ENCODE results near the gene FBRSL1. TPM values are rescaled to one million over a fixed set of nuclear protein-coding genes. Genes with fewer than 3 reads are reported as not detected.

FBRSL1 gene
- total and polyA plus RNA-seq, 9 of the 15 experiments (the other 6 are each of a cell fraction or from before 2014, with no cell fraction given), result 0.24 to 129 (median 7.3) TPM

- CTCF ChIA-PET (ENCODE audit: low intra/inter-chr PET ratio), result no interaction called here
- no peaks in the 10 kb centered on the region for H3K36me3 ChIP-seq (ENCODE audit: control insufficient read depth, insufficient read depth, low read length)
- no peaks in the 10 kb centered on the region for H3K9me1 ChIP-seq (ENCODE audit: control insufficient read depth, insufficient read depth, low read length)
- BruUV-seq (replicated peaks), result no TSS peak
- intact Hi-C loops (cut with micrococcal nuclease), result no loop called here
- DNase-seq (ENCODE audit: extremely low read depth in 1 of 4, low spot score in 3 of 4), result no peak
- POLR2A ChIA-PET, result no interaction called here
- peaks cover 0 to 17% of the 10 kb centered on the region in 2 experiments; a peak in 2 of 5 replicates for H3K4me1 ChIP-seq (replicated peaks in 1 of 2; ENCODE audit: control insufficient read depth in 2 of 2, insufficient read depth in 2 of 2, low read length in 2 of 2)
- H3K79me2 ChIP-seq (ENCODE audit: control insufficient read depth, insufficient read depth, low read length), result no peaks in the 10 kb centered on the region
- TF ChIP-seq ZEB2 (IDR thresholded peaks at IDR 0.05) (no peak), PHB (CRISPR knock-in tag; IDR thresholded peaks at IDR 0.05) (no peak), STAT5A (IDR thresholded peaks at IDR 0.05; ENCODE audit: borderline replicate concordance, low read length) (no peak), BRF1 (IDR thresholded peaks at IDR 0.05; ENCODE audit: borderline replicate concordance, extremely low read depth, insufficient read length) (no peak), RBM34 (IDR thresholded peaks at IDR 0.05; ENCODE audit: borderline replicate concordance, insufficient read depth, low read length) (no peak), USF2 (CRISPR knock-in tag; IDR thresholded peaks at IDR 0.05) (no peak), ZC3H4 (CRISPR knock-in tag; IDR thresholded peaks at IDR 0.05; ENCODE audit: borderline replicate concordance) (no peak), BACH1 (tag; IDR thresholded peaks at IDR 0.05) (no peak), ZKSCAN8 (CRISPR knock-in tag; IDR thresholded peaks at IDR 0.05) (no peak), CSDE1 (IDR thresholded peaks at IDR 0.05) (no peak), ZFP91 (CRISPR knock-in tag; IDR thresholded peaks at IDR 0.05) (no peak), SMC3 (conservative IDR thresholded peaks at IDR 0.05; ENCODE audit: insufficient read depth, low read depth, low read length) (no peak)
- no peak overlapping the region for H2AFZ ChIP-seq (ENCODE audit: low read depth, low read length)
- H3K27ac ChIP-seq (ENCODE audit: extremely low read depth, low read depth, low read length), result no peak overlapping the region
- H3K9me3 ChIP-seq (replicated peaks; ENCODE audit: control insufficient read depth, insufficient read depth, low read depth, low read length), result peaks cover 4% of the 10 kb centered on the region; the same call in 1 of the 2 replicates
- no peak overlapping the region for H3K4me3 ChIP-seq
- no peak overlapping the region for H3K9ac ChIP-seq (ENCODE audit: insufficient read depth in 1 of 2, low read depth in 2 of 2, low read length in 2 of 2)
- H3K27me3 ChIP-seq (ENCODE audit: control insufficient read depth in 2 of 2, insufficient read depth in 2 of 2, low read length in 2 of 2), result peaks cover 0 to 14% of the 10 kb centered on the region in 2 experiments; a peak in 2 of 5 replicates
- WGBS (ENCODE audit: insufficient coverage, low coverage, missing lambda C conversion rate), result 4% methylated on average over 10 of the region's 10 CpGs
- ATAC-seq, result no peak
- in situ Hi-C loops (cut with MboI), result no loop called here
- H3K4me2 ChIP-seq (ENCODE audit: insufficient read depth, low read length), result no peak overlapping the region
- no peak for FAIRE-seq
- no peaks in the 10 kb centered on the region; the same call in 1 of the 2 replicates for H4K20me1 ChIP-seq (replicated peaks; ENCODE audit: control insufficient read depth, insufficient read depth, low read length)
Observed at GRCh38 chr12:132464820-132465219, 25.1 kb upstream of the FBRSL1 start.
